ENCODE measurements around the gene PTPRB.

Gene PTPRB

DNA sequence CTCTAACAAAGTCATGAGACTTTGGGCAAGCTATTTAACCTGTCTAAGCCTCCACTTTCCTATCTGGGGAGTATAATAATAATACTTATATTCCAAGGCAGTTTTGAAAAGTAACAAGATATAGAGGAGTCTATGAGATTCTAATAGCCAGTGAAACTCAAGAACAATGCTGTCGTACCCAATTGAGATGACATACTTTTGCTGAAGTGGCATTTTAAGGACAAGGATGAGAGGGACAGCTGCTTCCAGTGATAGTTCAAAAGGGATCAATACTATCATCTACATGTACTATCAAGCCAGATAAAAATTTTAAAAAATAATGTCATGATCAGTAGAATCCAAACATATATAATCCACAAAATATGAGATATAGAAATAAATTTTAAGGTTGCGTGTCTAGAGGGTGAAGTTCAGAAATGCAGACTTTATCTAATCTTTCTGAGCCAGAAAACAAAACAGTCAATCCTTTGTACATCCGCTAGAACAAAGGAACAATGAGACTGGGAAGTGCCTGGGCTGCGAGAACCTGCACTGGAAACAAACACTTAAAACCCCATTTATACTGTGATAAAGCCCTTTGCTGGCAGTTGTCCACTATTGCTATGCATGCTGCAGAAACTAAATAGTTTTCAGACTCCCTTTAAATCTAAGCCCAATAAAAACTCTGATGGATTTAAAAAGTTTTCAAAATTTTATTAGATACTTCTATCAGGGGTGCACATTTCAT, 38.6 kb downstream of the PTPRB start:
- in situ Hi-C loops (cut with MboI; ENCODE audit: low sequenced_read_pairs): no loop called here

- in situ Hi-C loops (cut with MboI; ENCODE audit: low sequenced_read_pairs): no loop called here
Observed at GRCh38 chr12:70592664-70593063, 44.6 kb downstream of the PTPRB start.

DNA sequence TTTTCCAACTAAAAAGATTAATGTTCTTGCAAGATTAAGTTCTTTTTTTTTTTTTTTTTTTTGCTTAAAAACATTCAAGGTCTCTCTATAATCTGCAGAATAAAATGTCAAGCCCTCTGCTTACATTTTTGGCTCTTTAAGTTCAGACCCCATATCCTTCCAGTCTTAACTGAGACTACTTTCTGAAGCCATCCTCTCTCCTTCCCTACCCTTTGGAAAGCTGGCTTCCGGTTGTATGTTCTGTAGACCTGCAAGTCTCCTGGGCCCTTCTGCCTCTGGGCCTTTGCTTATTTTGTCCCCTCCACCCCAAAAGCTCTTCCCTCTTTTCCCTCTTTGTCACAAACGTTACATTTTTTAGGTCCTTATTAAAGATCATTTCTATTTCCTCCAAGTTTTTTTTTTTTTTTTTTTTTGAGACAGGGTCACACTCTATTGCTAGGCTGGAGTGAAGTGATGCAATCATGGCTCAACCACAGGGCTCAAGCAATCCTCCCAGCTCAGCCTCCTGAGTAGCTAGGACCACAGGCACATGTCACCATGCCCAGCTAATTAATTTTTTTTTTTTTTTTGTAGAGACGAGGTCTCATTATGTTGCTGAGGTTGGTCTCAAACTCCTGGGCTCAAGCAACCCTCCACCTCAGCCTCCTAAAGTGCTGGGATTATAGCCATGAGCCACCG, 46.5 kb downstream of the PTPRB start:
- in situ Hi-C loops (cut with MboI; ENCODE audit: low sequenced_read_pairs): no loop called here

DNA sequence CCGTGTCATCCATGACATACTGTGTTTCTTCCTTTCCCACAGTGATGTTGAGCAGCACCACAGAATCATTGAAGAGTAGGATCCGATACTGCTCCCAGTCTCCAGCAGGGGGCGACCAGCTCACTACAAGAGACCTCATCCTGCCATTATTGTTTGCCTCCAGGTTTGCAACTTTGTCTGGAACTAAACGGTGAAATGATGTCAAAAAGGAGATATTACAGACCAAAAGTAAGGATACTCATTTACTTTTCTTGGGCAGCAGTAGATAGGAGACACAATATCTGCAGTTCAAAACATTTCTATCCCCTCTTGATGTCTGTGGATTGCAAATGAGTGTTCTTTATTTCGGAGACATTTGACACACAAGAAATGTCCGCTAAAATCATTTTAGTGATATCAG, 47.2 kb downstream of the PTPRB start:
- in situ Hi-C loops (cut with MboI; ENCODE audit: low sequenced_read_pairs): no loop called here

DNA sequence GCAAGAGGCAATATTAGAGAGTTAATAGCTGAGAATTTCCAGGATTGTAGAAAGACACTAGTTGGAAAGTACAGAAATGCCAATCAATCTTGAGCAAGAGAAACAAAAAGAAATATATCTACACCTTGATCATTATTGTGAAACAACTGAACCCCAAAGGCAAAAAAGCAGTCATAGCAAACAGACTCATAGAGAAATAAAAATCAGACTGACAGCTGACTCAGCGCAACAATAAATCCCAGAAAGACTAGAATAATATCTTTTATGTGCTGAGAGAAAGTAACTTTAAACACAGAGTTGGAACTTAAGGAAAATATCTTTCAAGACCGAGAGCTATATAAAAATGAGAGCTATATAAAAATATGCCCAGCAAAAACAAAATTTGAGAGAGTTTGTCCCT, 52.9 kb downstream of the PTPRB start:
- in situ Hi-C loops (cut with MboI; ENCODE audit: low sequenced_read_pairs): loop anchor here (10.0 kb wide), 1 partner anchor 680 kb away; no protein-coding TSS in a partner anchor

DNA sequence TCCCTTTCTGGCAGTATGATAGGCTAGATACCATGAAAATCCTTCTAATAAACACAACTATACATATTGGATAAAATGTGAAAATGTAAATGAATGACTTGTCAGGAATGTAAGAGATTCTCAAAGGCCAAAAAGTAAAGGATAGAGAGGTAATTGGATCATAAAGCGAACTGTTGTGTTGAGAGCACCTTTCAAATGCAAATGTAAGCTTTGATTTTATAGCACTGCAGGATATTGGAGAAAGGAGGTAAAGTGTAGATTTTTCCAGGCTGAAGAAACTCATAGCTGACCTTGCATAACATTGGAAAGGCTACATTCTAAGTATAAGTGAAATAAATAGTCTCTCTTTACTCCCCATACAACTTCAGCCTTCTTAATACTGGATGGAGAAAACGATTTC, 54.0 kb downstream of the PTPRB start:
- in situ Hi-C loops (cut with MboI; ENCODE audit: low sequenced_read_pairs): loop anchor here (10.0 kb wide), 1 partner anchor 678 kb away; no protein-coding TSS in a partner anchor

DNA sequence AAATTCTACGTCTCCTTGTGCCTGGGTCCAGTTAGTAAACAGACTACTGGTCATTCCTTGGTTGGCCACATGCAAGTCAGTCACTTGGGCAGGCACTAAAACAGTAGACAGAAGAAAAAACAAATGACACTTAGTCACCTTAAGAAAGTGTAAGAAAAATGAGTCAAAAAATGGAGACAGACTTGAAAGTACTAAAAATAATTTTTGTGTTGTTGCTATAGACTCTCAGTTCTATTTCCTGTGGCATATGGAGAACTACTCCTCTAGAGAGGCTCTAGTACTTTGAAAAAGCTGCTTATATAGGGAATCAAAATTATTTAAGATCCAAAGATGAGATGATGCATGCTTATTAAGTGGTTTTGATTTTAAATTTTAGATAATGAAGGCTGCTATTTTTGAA, 56.0 kb downstream of the PTPRB start:
- in situ Hi-C loops (cut with MboI; ENCODE audit: low sequenced_read_pairs): loop anchor here (10.0 kb wide), 1 partner anchor 676 kb away; no protein-coding TSS in a partner anchor

DNA sequence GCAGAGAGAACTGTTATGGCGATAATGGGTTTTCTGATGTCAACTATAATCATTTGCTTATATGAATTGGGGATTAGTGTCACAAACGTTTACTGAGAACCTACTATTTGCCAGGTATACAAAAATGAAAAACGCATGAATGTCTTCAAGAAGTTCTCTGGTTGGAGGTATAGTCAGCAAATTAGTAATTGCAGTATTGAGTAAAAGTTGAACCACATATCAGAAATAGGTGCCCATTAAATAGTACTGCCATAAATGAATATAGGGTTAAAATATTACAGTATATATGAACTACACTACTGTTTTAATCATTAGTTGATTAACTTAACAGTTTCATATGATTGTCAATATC, 60.0 kb downstream of the PTPRB start:
- in situ Hi-C loops (cut with MboI; ENCODE audit: low sequenced_read_pairs): no loop called here

DNA sequence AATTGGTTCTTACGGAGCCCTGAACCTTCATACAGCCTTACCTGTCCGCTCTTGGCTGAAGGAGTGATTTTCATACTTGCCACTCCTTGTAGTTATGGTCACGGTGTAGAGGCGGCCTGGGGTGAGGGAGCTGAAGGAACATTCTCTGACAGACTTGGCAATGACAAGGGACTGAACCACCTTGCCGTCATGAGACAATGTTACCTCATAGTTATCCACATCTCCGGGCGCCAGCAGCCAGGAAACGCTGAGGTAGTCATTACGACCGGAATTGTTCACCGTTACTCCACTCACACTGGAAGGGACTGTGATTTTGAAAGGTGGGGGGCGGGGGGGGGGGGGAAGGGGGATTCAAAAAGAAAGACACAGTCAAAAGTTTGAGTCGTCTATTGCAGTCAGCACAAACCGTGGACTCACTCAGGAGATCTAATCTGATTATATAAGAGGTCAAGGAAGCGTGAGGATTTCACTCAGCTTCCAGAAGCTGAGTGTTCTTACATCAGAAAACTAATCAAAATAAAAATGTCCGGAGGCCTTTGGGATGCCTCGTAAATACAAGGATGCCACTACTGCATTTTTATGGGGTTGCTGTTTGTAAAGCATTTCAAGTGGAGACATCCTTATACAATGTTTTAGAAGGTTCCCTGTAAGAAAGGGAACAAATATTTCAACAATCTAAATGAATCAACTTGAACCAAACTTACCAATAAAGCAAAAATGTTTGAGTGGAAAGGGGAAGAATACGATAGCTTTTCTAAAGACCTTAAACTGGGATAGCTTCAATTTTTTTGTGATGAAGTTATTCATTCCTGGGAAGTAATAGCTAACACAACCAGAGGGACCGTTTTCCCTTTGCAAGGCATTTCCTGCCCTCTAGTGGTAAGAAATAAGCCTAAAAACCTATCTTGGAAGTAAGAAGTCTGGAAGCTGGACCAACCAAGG, 60.6 kb downstream of the PTPRB start:
- in situ Hi-C loops (cut with MboI; ENCODE audit: low sequenced_read_pairs): no loop called here

- in situ Hi-C loops (cut with MboI; ENCODE audit: low sequenced_read_pairs): no loop called here
Observed at GRCh38 chr12:70571705-70572268, 65.4 kb downstream of the PTPRB start.

GRCh38 chr12:70571029-70571428, 66.2 kb downstream of the PTPRB start:
- in situ Hi-C loops (cut with MboI; ENCODE audit: low sequenced_read_pairs): no loop called here

GRCh38 chr12:70561550-70561949, 75.7 kb downstream of the PTPRB start:
- in situ Hi-C loops (cut with MboI; ENCODE audit: low sequenced_read_pairs): no loop called here

GRCh38 chr12:70560671-70561070, 76.6 kb downstream of the PTPRB start:
- in situ Hi-C loops (cut with MboI; ENCODE audit: low sequenced_read_pairs): no loop called here

DNA sequence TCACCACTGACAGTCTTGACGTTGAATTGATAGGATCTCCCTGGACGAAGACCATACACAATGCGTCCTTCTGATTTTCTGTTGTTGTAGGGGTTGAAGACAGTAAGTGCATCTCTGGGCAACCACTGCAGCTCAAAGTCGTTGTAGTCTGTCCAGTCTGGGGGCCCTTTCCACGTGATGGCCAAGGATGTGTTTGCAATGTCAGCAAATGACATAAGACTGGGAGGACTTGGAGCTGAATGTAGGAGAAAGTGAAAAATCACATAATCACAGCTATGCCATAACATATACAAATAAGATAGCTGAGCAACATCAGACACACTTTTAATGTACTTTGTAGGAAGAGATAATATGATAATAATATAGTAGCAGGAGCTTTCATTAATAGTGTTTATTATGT, 77.8 kb downstream of the PTPRB start:
- in situ Hi-C loops (cut with MboI; ENCODE audit: low sequenced_read_pairs): no loop called here

- in situ Hi-C loops (cut with MboI; ENCODE audit: low sequenced_read_pairs): no loop called here
Observed at GRCh38 chr12:70557583-70558191, 79.5 kb downstream of the PTPRB start.

DNA sequence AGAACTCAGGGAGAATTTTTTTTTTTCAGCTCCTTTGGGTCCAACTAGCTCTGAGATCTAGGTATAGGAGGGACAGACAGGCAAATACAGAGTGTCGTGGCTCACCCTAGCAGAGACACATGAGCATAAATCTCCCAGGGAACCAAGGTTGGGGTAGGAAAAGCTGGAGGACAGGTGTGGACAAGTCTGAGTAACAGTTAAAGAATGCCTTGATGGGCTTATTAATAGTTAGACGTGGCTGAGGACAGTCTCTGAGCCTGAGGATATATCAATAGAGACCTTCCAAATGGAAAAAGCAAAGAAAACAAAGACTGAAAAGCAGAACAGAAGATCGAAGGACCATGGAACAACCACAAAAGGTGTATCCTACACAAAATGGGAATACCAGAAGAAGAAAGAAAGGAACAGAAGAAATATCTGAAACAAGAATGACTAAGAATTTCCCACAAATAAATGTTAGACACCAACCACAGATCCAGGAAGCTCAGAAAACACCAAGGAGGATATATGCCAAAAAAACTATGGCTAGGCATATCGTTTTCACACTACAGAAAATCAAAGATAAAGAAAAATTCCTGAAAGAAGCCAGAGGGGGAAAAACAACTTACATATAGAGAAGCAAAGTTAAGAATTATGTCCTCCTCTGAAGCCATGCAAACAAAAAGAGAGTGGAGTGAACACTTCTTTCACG, 80.9 kb downstream of the PTPRB start:
- in situ Hi-C loops (cut with MboI; ENCODE audit: low sequenced_read_pairs): no loop called here

- in situ Hi-C loops (cut with MboI; ENCODE audit: low sequenced_read_pairs): no loop called here
Observed at GRCh38 chr12:70555081-70555480, 82.1 kb downstream of the PTPRB start.

DNA sequence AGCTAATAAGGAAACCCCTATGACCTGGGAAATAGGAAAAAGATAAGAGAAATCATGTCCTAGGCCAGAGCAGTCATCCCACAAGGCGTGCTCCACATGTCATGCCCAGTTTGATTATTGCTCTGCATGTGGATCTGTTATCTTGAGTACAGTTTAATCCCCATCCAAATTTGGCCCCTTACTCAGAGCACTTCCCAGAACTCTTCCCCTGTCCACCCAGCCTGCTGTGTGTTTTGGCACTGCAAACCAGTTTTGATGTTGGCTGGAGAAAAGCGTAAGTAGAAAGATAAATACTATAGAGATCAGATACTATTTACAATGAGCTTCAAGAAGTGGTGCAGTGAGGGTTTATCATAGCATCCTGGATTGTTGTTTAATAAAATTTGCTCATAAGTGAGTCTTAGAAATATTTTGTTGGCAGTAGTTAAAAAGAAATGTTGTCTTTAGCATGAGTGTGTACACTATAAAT, 83.8 kb downstream of the PTPRB start:
- in situ Hi-C loops (cut with MboI; ENCODE audit: low sequenced_read_pairs): no loop called here

- in situ Hi-C loops (cut with MboI; ENCODE audit: low sequenced_read_pairs): no loop called here
Observed at GRCh38 chr12:70551731-70552130, 85.5 kb downstream of the PTPRB start.

GRCh38 chr12:70550180-70550577, 87.0 kb downstream of the PTPRB start:
- in situ Hi-C loops (cut with MboI; ENCODE audit: low sequenced_read_pairs): no loop called here

All from HL-60/S4 (cell line).